ENCODE results near the gene TRABD2A.

DNA sequence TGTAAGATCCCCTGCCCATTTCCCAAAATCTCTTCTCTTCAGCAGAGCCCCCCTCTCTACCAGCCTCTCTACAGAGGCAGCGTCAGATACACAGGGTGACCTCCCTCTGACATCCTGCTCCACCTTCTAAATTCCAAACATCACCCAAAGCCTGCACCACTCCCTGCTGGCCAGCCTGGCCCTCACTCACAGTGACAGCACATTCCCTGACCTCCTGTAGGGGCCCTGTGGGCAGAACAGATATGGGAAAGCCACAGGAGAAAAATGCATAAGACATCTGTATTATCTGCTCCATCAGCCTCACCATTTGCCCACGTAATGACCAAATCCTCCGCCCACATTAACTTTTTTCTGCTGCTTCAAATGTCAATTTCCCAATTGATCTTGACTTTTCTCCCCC is 40.6 kb downstream of the TRABD2A start:
- TF ChIP-seq EZH2 (IDR thresholded peaks at IDR 0.05) (no peak), POLR2AphosphoS5 (IDR thresholded peaks at IDR 0.05; ENCODE audit: borderline replicate concordance, low read depth, low read length) (no peak)
